ENCODE results near the gene KLHL13.
"Not testable (repeated sequence)": the region's sequence is repeated elsewhere in the genome, so short reads cannot be mapped to it uniquely, and the experiment has no call there.

KLHL13 gene, protein sequence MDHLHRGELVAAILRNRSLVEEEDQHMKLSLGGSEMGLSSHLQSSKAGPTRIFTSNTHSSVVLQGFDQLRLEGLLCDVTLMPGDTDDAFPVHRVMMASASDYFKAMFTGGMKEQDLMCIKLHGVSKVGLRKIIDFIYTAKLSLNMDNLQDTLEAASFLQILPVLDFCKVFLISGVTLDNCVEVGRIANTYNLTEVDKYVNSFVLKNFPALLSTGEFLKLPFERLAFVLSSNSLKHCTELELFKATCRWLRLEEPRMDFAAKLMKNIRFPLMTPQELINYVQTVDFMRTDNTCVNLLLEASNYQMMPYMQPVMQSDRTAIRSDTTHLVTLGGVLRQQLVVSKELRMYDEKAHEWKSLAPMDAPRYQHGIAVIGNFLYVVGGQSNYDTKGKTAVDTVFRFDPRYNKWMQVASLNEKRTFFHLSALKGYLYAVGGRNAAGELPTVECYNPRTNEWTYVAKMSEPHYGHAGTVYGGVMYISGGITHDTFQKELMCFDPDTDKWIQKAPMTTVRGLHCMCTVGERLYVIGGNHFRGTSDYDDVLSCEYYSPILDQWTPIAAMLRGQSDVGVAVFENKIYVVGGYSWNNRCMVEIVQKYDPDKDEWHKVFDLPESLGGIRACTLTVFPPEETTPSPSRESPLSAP
- 0.14 to 3.5 (median 1.8) reads per million in 17 experiments for total RNA-seq

- peak; percentile 2 to 51 (median 29) for DNase-seq
Measured at GRCh38 chrX:118116713-118117550, at the start of gene KLHL13. KLHL13 (minus strand) TSS chrX:118116810; CDS start chrX:118028473, 88,337 bp downstream.

DNA sequence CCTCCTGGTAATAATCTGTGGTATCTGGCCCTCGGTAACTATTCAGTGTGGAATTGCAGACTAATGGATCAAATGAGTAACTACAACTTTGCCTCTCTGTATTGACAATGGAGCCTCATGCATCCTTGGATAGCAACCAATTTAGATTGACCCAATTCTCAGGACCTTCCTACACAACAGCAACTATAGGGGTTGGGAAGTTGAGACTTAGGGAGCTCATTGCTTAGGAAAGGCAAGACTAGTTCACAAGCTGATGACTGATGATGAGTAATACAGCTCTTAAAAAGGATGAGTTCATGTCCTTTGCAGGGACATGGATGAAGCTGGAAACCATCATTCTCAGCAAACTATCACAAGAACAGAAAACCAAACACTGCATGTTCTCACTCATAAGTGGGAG lies 47.5 kb upstream of the KLHL13 start:
- DNase-seq, result peak in 2 of 4 experiments; percentile 4

DNA sequence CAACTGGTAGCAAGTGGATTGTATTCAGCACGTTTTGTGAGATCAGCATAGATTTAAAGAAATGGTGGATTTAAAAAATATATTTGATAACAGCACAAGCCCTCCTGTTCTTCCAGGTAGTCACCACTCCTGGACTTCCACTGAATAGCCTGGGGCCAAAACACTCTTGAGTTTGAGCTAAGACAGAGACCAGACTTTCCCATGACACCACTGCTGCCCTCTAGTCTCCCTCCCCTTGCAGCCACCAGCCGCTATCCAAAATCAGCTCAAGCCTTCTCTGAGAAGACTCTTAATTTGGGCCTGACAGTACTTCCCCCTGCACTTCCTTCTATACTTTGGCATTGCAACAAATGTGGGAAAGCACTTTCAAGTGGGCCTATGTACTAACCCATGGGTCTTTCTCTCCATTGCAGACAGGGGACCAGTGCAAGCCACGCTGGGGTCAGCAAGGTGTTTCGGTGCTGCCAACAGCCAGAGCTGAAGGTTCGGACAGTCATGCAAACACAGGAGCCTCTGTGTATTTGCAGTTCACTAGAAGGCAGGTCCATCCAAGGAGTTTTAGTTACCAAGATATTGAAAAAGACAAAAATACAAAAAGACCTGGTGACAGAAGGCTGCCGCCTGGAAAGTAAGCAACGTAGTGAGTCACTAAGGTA lies 40.5 kb upstream of the KLHL13 start:
- DNase-seq, result peak in 1 of 4 experiments; percentile 0

DNA sequence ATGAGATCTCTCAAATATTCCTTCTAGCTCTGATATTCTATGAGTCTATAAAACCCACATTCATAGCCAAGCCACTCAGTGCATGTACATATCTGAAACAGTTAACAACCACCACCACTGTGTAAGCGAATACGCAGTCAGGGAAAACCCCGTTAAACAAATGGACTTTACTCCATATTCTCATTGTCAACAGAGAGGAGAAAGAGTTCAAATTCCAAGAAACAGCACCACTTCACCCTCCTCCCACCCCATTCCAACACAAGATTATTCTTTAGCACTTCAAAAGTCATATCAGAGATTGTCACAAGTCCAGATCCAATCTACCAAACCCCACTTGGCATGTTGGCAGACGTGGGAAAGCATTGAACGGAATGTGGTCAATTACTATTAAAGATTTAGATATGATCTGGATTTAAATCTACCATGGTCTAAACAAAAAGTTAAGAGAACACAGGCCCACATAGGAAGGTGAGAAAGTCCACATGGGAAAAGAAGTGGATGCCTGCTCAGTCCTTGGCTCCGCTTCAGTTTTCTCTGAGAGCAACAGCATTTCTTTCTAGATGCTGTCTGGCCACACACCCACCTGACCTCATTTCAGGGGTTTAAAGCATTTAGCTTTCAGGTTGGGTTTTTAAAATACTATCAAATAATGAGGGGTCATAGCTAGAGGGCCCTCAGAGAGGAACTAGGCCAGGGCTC lies 39.8 kb upstream of the KLHL13 start:
- no peak for DNase-seq

DNA sequence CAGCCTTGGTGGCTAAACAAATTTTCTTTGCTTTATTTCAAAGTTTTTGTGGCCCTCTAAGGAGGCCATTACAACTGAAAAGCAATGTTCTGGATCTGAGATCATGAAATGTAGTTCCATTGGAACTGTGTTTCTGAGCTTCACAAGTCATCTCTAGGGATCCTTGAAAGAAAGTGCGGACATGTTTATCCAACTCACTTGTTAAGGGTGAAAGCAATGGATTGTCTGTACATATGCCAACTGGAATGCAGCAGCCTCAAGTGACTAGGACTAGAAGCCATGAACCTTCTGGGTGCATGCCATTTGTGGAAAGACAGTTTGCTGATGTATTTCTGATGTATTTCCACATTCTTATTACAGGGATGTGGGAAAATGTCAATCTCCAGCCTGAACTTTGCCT lies 36.7 kb upstream of the KLHL13 start:
- no peak for DNase-seq

DNA sequence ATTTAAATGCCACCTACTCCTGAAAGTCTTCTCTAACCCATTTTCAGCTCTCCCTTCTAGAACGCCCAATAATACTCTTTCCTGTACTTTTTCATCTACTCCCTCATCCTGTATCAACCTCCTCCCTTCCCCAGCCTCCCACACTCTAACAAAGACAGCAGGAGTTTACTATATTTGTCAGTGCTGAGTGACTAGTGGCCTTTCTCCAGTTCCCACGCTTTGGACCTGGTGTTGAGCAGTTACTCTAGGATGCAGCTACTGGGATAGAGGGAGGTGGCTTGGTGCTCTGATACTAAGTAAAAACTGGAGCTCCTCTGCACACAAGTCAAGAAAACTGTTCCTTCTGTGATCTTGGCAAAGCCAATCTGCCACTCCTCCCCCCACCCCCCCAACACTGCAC lies 36.1 kb upstream of the KLHL13 start:
- DNase-seq, result no peak

GRCh38 chrX:118148737-118149136 lies 32.1 kb upstream of the KLHL13 start:
- DNase-seq, result no peak

GRCh38 chrX:118147771-118148170 lies 31.2 kb upstream of the KLHL13 start:
- not testable (repeated sequence) for DNase-seq

GRCh38 chrX:118143578-118143977 lies 27.0 kb upstream of the KLHL13 start:
- DNase-seq, result peak in 3 of 4 experiments; percentile 15 to 33 (median 17)

DNA sequence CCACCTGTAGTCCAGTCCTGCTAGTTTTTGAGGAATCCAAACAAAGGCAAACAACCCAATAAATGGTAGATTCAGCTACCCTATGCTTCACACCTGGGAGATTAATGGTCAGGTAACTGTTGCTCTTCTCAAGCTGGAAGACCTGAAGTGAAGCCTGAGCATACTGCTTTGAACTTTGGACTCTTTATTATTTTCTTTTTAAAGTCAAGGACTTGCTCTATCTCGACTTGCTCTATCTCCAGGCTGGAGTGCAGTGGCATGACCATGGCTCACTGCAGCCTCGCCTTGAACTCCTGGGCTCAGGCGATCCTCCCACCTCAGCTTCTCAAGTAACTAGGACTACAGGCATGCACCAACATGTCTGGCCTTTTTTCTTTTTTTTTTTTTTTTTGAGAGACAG lies 14.7 kb upstream of the KLHL13 start:
- no peak for DNase-seq

DNA sequence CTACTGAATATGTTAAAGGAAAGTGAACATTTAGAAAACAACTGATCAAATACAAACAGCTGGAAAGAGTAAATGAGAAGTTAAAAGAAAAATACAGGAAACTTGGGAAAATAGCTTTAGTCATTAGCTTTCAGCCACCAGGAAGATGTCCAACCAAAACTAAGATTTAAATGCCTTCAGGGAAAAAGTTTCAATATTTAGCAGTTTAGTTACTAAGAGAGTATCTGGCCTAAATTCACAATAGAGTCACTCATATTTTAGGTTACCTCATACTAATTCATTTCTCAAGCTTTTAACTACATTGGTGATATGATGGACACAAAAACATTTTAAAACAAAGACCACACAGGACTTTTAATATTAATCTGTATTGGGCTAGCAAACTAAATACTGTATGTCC lies 13.1 kb upstream of the KLHL13 start:
- DNase-seq, result no peak

- no peak for DNase-seq
Measured at GRCh38 chrX:118128724-118129123, 12.1 kb upstream of the KLHL13 start.

DNA sequence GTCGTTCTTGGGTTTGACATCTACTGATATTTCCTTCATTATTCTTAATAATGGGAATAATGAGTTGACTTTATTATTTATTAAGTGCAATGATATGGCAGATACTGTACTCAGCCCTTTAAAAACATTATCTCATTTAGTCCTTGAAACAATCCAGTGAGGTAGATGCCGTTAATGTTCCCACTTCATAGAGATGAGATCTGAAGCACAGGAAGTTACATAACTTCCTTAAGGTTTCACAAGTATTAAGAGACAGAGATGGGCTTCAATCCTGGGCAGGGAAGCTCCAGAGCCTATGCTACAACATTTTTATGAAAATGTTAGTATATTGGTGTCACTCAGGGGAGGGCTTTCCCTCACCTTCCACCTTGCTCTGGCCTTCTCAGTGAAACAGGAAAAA lies 9.7 kb upstream of the KLHL13 start:
- peak in 2 of 4 experiments; percentile 13 to 26 for DNase-seq

DNA sequence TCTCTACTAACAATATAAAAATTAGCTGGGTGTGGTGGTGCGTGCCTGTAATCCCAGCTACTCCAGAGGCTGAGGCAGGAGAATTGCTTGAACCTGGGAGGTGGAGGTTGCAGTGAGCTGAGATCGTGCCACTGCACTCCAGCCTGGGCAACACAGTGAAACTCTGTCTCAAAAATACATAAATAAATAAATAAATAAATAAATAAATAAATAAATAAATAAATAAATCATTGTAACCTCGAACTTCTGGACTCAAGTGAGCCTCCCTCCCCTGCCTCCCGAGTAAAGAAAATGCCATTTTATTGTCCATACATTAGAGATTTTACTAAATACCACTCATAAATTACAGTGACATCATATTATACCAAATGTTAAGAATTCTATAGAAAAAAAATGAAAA lies 7.6 kb upstream of the KLHL13 start:
- not testable (repeated sequence) for DNase-seq

DNA sequence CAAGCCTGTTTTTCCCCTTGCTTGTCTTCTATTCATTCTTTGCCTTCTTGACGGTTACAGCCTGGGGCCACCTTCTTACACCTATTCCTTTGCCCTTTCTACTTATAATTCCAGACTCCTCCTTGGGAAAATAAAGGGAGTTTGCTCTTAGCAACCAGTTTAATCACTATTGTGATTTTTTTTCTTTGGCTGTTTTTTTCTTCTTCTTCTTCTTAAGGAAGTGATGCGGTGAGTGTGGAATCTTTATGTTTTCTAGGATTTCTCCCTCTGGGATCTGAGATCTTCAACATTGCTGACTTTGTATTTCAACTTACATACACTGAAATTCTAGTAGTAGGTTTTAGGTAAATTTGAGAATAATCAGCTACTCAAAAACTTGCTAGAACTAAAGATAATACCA lies 1.1 kb upstream of the KLHL13 start:
- no peak for DNase-seq

DNA sequence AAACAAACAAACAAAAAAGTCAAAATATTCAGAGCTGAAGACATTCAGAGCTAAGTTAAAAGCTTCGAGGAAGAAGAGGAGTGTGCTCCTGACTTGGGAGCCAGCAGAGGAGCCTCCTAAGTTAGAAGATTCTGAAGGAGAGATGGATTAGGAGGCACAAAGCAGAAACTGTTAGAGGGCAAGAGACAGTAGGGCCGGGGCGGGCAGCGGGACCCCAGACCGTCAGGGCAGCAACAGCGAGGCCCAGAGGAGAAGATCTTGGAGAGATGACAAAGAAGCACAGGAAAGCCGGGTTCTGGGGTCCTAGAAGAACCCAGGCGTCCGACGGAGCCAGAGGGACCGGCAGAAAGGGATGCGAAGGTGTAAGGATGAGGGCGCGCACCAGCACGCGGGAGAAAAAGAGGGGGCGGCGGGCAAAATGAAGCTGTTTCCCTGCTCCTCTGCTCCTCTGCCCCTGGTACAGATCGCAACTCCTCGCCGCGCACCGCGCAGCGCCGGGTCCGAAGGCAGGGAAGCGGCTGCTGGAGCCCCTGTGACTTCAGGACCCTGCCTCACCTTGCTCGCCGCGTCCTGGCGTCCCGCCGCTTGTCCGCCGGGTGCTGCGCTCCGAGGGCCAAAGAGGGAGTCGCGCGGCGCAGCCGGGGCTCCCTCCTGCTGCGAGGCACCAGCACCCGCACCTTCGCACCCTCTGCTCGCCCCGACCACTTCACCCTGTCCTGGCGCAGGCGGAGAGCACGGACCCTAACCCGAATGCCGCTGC lies 477 bp downstream of the KLHL13 start:
- DNase-seq, result no peak

GRCh38 chrX:118114971-118115370 lies 1.6 kb downstream of the KLHL13 start:
- DNase-seq, result no peak

- DNase-seq, result no peak
Measured at GRCh38 chrX:118109065-118109464, 7.5 kb downstream of the KLHL13 start.

DNA sequence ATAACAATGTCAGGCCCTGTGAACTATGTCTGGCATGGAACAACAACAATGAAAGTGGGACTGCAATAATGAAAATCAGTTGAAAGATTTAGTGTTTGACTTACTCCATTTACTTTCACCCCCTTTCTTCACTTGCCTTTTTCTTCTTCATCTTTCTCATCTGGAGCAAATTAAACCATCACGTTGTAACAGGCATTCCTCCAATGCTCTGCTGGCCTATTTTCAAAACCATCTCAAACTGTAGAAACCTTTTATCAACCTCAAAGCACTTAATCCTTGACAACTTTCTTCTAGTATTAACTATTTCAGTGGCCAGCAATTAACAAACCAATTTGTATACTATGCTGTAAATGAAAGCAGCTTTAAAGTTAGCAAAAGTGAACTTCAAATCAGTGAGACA lies 8.3 kb downstream of the KLHL13 start:
- DNase-seq, result no peak

DNA sequence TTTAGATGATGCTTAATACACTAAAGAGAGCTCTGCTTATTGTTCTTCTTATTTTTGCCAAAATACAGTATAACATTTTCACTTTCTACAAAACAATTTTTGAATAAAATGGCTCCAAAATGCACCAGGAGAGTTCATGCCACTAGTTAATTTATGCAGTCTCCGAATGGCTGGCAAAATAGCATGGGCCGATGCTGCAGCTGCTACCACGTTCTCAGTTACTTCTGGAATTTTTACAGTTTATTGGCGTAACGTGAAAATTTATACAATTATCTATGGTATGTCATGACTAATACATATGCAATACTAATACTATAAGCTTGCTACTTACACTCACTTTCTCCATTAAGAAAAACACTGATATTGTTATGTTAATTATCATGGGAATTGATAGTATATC lies 16.5 kb downstream of the KLHL13 start:
- DNase-seq, result no peak

DNA sequence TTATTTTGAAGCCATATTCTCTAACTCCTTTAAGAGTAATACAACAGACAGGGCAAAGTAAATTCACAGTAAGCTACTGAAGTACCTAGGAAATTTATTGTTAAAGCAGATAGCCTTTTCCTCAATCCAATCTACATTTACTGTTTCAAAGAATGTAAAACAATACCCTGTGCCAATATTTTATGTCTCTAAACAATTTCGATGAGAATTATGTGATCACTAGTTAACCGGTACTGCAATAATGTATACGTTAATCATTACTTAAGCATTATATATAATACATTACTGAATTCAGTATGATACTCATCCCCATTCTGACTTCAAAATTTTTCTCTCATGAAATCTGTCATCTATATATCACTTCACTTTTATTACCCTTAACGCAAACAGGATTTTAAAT lies 28.5 kb downstream of the KLHL13 start:
- no peak for DNase-seq
